ENCODE data around the gene FEM1A. TPM values are rescaled to one million over a fixed set of nuclear protein-coding genes. Genes with fewer than 3 reads are reported as not detected.

The FEM1A gene
- total RNA-seq, 1 experiment from 2014 or later: 13.4 TPM

DNA sequence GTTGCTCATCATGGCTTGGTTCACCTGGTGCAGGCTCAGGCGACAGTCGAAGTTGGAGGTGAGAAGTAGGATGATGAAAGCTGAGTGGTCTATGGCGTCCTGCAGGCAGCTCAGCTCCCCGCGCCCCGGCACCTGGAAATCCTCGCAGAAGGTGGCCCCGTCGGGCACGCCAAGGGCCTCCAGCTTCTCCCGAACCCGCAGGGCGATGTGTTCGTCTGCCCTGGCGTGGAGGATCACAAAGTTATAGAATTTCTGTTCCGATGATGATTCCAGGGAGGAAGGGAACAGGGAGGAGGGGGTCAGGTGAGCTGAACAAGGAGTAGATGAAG, 25.4 kb downstream of the FEM1A start:
- no peak for ATAC-seq
- no peak overlapping the region for H3K4me3 ChIP-seq (ENCODE audit: low read depth in 2 of 2, low read length in 2 of 2)
- H3K27me3 ChIP-seq (ENCODE audit: control insufficient read depth, insufficient read depth, low read length): no peaks in the 10 kb centered on the region
- no peak overlapping the region for H3K27ac ChIP-seq (ENCODE audit: low read length)
- in situ Hi-C loops (cut with HindIII; ENCODE audit: low pct_unique_long_range_greater_than_20kb, low sequenced_read_pairs): no loop called here
- no peak for TF ChIP-seq TCF7L2 (IDR thresholded peaks at IDR 0.05; ENCODE audit: low read depth, low read length)
- TF ChIP-seq, protein P1, sequence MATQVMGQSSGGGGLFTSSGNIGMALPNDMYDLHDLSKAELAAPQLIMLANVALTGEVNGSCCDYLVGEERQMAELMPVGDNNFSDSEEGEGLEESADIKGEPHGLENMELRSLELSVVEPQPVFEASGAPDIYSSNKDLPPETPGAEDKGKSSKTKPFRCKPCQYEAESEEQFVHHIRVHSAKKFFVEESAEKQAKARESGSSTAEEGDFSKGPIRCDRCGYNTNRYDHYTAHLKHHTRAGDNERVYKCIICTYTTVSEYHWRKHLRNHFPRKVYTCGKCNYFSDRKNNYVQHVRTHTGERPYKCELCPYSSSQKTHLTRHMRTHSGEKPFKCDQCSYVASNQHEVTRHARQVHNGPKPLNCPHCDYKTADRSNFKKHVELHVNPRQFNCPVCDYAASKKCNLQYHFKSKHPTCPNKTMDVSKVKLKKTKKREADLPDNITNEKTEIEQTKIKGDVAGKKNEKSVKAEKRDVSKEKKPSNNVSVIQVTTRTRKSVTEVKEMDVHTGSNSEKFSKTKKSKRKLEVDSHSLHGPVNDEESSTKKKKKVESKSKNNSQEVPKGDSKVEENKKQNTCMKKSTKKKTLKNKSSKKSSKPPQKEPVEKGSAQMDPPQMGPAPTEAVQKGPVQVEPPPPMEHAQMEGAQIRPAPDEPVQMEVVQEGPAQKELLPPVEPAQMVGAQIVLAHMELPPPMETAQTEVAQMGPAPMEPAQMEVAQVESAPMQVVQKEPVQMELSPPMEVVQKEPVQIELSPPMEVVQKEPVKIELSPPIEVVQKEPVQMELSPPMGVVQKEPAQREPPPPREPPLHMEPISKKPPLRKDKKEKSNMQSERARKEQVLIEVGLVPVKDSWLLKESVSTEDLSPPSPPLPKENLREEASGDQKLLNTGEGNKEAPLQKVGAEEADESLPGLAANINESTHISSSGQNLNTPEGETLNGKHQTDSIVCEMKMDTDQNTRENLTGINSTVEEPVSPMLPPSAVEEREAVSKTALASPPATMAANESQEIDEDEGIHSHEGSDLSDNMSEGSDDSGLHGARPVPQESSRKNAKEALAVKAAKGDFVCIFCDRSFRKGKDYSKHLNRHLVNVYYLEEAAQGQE (IDR thresholded peaks at IDR 0.05; ENCODE audit: insufficient read depth in 1 of 2, low read depth in 2 of 2, low read length in 1 of 2): no peak
- TF ChIP-seq POLR2AphosphoS5 (IDR thresholded peaks at IDR 0.05; ENCODE audit: low read depth, low read length): no peak
- no peak for TF ChIP-seq SIN3A (IDR thresholded peaks at IDR 0.05; ENCODE audit: borderline replicate concordance, insufficient read depth, low read depth, low read length)
- no peak for TF ChIP-seq CTCF (IDR thresholded peaks at IDR 0.05)
- H3K4me1 ChIP-seq (ENCODE audit: control insufficient read depth, insufficient read depth, low read length): peaks cover 8% of the 10 kb centered on the region
- ChIA-PET POLR2A (interaction anchor here (0.7 kb wide), 1 partner anchor 135 kb away, joined by 6 read pairs; no protein-coding TSS in a partner anchor), CTCF (no interaction called here)
- H3K9me3 ChIP-seq (ENCODE audit: control insufficient read depth, insufficient read depth, low read depth, low read length): no peaks in the 10 kb centered on the region
- DNase-seq (ENCODE audit: low read depth, low spot score): no peak
- no peaks in the 10 kb centered on the region for H3K36me3 ChIP-seq (ENCODE audit: control insufficient read depth, insufficient read depth, low read length)
- BruUV-seq (replicated peaks): no TSS peak
- intact Hi-C loops (cut with micrococcal nuclease; ENCODE audit: unreplicated experiment): no loop called here

GRCh38 chr19:4817467-4818277, 26.1 kb downstream of the FEM1A start:
- Histone ChIP-seq H3K27me3 (ENCODE audit: control insufficient read depth, insufficient read depth, low read length) (no peaks in the 10 kb centered on the region), H3K9me3 (ENCODE audit: control insufficient read depth, insufficient read depth, low read depth, low read length) (no peaks in the 10 kb centered on the region), H3K4me1 (ENCODE audit: control insufficient read depth, insufficient read depth, low read length) (peaks cover 8% of the 10 kb centered on the region), H3K4me3 (ENCODE audit: low read depth in 2 of 2, low read length in 2 of 2) (no peak overlapping the region), H3K36me3 (ENCODE audit: control insufficient read depth, insufficient read depth, low read length) (no peaks in the 10 kb centered on the region), H3K27ac (ENCODE audit: low read length) (no peak overlapping the region)
- intact Hi-C loops (cut with micrococcal nuclease; ENCODE audit: unreplicated experiment): no loop called here
- in situ Hi-C loops (cut with HindIII; ENCODE audit: low pct_unique_long_range_greater_than_20kb, low sequenced_read_pairs): no loop called here
- ATAC-seq (no peak), DNase-seq (ENCODE audit: low read depth, low spot score) (no peak)
- BruUV-seq (replicated peaks): no TSS peak
- POLR2A ChIA-PET: no interaction called here
- CTCF ChIA-PET: interaction anchor here (0.6 kb wide), 1 partner anchor 215 kb away, joined by 3 read pairs; no protein-coding TSS in a partner anchor
- TF ChIP-seq CTCF (IDR thresholded peaks at IDR 0.05) (no peak), TCF7L2 (IDR thresholded peaks at IDR 0.05; ENCODE audit: low read depth, low read length) (no peak), POLR2AphosphoS5 (IDR thresholded peaks at IDR 0.05; ENCODE audit: low read depth, low read length) (no peak), SIN3A (IDR thresholded peaks at IDR 0.05; ENCODE audit: borderline replicate concordance, insufficient read depth, low read depth, low read length) (no peak)
- TF ChIP-seq, protein P1 (IDR thresholded peaks at IDR 0.05; ENCODE audit: insufficient read depth in 1 of 2, low read depth in 2 of 2, low read length in 1 of 2): no peak
